IPS-18c (cell line): Measurements from ENCODE around the gene BTBD16.

Source experiments
- H3K4me3 ChIP-seq: 2 replicates; pipeline ENCODE4 v1.7.0; 2013; ENCODE audit warnings: low read depth, mild to moderate bottlenecking, low read length, moderate library complexity; ENCODE audit not compliant: insufficient read depth
- H3K9me3 ChIP-seq: one replicate; pipeline ENCODE4 v1.6.1; 2013; ENCODE audit warnings: mild to moderate bottlenecking, low read length, moderate library complexity; ENCODE audit not compliant: control insufficient read depth, insufficient read depth

The BTBD16 gene

GRCh38 chr10:122285506-122286444, 14.7 kb downstream of the BTBD16 start:
- Histone ChIP-seq H3K9me3 (no peaks in the 10 kb centered on the region), H3K4me3 (no peak overlapping the region)

GRCh38 chr10:122286867-122287266, 15.8 kb downstream of the BTBD16 start:
- Histone ChIP-seq H3K9me3 (no peaks in the 10 kb centered on the region), H3K4me3 (no peak overlapping the region)

DNA sequence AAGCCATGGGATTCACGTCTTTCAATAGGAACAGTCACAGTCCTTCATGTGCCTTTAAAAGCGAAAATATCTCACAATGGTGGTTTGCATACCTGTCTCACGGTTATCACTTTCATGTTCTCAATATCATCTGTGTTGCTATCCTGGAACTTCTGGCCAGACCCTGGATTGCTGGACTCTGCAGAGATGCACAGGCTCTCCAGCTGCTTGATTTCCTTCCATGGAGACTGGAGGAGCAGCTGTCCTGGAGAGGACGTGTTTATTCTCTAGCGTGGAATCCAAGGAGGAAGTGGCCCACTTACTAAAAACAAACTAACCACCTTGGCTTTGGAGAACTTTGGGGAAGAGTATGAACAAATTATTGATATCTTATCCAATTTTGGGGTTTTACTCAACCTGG, 16.5 kb downstream of the BTBD16 start:
- no peaks in the 10 kb centered on the region for H3K9me3 ChIP-seq
- no peak overlapping the region for H3K4me3 ChIP-seq

- no peak overlapping the region for H3K4me3 ChIP-seq
- no peaks in the 10 kb centered on the region for H3K9me3 ChIP-seq
Observed at GRCh38 chr10:122288262-122288661, 17.2 kb downstream of the BTBD16 start.

- Histone ChIP-seq H3K9me3 (no peaks in the 10 kb centered on the region), H3K4me3 (no peak overlapping the region)
Observed at GRCh38 chr10:122288917-122289316, 17.8 kb downstream of the BTBD16 start.

DNA sequence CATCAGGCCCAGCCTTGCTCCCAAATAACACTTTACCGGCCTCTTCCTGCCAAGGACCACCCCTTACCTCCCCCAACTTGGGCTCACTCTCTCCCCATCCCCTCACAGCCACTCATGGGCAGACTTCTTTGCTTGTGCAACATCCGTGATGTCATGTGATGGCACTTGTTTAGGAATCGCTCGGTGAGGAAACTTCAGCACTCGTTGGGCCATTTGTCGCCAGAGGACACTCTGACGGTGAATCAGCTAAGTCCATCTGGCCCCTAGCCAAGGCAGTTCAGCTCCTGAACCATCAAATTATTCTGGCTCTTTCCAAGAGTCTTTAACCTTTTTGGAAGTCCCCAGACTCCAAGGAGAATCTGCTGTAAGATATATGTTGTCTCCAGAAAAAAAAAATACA, 19.2 kb downstream of the BTBD16 start:
- no peaks in the 10 kb centered on the region for H3K9me3 ChIP-seq
- no peak overlapping the region for H3K4me3 ChIP-seq

- no peak overlapping the region for H3K4me3 ChIP-seq
- no peaks in the 10 kb centered on the region for H3K9me3 ChIP-seq
Observed at GRCh38 chr10:122290833-122291532, 19.9 kb downstream of the BTBD16 start.

- Histone ChIP-seq H3K4me3 (no peak overlapping the region), H3K9me3 (no peaks in the 10 kb centered on the region)
Observed at GRCh38 chr10:122291739-122292138, 20.6 kb downstream of the BTBD16 start.

GRCh38 chr10:122292376-122292775, 21.3 kb downstream of the BTBD16 start:
- Histone ChIP-seq H3K9me3 (no peaks in the 10 kb centered on the region), H3K4me3 (no peak overlapping the region)

GRCh38 chr10:122293156-122293960, 22.3 kb downstream of the BTBD16 start:
- Histone ChIP-seq H3K9me3 (no peaks in the 10 kb centered on the region), H3K4me3 (no peak overlapping the region)

GRCh38 chr10:122293961-122294380, 22.9 kb downstream of the BTBD16 start:
- Histone ChIP-seq H3K9me3 (no peaks in the 10 kb centered on the region), H3K4me3 (no peak overlapping the region)

GRCh38 chr10:122294511-122295450, 23.7 kb downstream of the BTBD16 start:
- H3K4me3 ChIP-seq, result no peak overlapping the region
- H3K9me3 ChIP-seq, result no peaks in the 10 kb centered on the region

DNA sequence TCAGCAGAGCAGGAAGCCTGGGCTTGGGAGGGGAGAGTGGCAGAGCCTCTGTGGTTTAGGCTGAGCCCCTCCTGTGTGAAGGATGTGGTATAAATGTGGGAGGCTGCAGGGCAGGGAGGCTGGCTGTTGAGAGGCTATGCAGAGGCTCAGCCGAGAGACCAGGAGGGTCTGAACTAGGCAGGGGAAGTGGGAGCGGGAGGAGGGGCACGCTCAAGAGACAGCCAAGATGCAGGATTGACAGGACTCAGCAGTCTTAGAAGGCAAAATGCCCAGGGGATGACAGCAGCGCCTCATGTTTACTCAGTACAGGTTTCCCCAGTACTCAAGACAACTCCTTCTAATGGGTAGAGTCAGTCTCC, 24.3 kb downstream of the BTBD16 start:
- H3K9me3 ChIP-seq, result no peaks in the 10 kb centered on the region
- H3K4me3 ChIP-seq, result no peak overlapping the region

GRCh38 chr10:122296363-122297120, 25.4 kb downstream of the BTBD16 start:
- H3K4me3 ChIP-seq, result no peak overlapping the region
- peaks cover 2% of the 10 kb centered on the region for H3K9me3 ChIP-seq

DNA sequence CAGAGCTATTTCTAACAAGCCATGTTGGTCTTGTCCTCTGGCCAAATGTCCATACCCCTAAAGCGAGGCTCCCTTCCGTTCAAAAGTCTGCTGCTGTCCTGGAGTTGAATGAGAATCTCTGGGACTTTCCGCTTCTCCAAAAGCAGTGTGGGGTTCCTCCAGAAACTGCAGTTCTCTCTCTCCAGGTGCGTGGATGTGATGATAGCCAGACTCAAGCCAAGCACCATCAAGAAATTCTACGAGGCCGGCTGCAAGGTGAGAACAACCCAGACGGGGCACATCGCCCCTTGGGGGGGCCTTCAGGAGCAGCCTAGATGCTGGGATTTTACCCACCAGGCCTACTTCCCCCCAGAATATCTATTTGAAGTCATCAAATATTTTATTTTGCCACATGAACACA, 26.5 kb downstream of the BTBD16 start:
- Histone ChIP-seq H3K4me3 (no peak overlapping the region), H3K9me3 (peaks cover 2% of the 10 kb centered on the region)

GRCh38 chr10:122298206-122298597, 27.1 kb downstream of the BTBD16 start:
- Histone ChIP-seq H3K4me3 (no peak overlapping the region), H3K9me3 (peaks cover 2% of the 10 kb centered on the region)
